ENCODE results near the gene USP49.

GRCh38 chr6:41777551-41778285 lies 117.5 kb downstream of the USP49 start:
- TF ChIP-seq NFE2L1 (CRISPR knock-in tag; IDR thresholded peaks at IDR 0.05; ENCODE audit: borderline replicate concordance) (no peak), SIN3A (IDR thresholded peaks at IDR 0.05; ENCODE audit: borderline replicate concordance, low read depth, low read length) (no peak), ISX (CRISPR knock-in tag; conservative IDR thresholded peaks at IDR 0.05) (no peak), KDM5A (IDR thresholded peaks at IDR 0.05; ENCODE audit: borderline replicate concordance, low read length) (no peak)
